HG03575 (cell line): ENCODE data around the gene TDP2.
"Not testable (repeated sequence)": the region's sequence is repeated elsewhere in the genome, so short reads cannot be mapped to it uniquely, and the experiment has no call there.

Experiments used
- ATAC-seq: cut with Tn5 transposase; IDR thresholded peaks from one replicate; pipeline ENCODE4 v1.9.1; 2021; ENCODE audit not compliant: unreplicated experiment, insufficient number of reproducible peaks, low FRiP score; ENCODE audit errors: extremely low read depth

Gene TDP2

DNA sequence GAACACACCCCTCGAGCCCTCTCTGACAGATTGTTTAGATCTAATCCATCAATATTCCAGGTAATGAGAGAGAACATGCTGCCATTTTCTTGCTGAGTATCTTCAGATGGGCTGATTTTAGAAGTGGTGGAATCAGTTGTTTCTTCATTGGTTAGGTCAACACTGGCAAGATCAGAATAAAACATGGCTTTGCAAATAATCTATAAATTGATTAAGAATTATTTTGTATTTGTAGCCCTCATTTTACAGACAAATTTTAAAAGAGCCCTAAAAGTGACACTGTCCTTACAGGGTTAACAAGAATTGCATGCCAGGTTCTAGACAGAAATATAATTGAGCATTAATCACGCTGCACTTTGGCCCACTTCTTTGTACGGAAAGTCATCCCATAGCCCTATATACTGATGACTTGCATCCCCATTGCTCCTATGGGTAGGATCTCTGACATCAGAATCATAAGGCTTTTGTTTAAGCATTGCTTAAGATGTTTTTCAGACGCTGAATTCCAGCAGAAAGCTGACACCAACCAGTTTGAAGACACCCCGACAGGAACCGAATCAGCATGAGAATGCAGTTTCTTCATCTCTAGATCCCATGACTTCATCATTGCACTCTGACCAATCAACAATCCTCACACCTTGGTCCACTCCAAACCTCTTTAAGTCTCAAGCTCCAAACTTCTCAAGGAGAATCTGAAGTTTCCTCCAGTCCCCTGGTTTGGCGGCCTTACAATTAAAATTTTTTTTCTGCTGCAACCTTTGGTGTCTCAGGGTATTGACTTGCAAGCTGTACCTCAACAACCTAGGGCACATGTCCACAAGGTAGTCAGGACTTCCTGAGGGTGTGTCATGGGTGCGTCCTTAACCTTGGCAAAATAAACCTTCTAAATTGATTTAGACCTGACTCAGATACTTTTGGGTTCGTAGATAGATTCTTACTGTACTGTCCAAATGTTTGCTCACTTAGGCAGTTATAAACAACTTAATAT, 7.8 kb downstream of the TDP2 start:
- ATAC-seq = no peak

DNA sequence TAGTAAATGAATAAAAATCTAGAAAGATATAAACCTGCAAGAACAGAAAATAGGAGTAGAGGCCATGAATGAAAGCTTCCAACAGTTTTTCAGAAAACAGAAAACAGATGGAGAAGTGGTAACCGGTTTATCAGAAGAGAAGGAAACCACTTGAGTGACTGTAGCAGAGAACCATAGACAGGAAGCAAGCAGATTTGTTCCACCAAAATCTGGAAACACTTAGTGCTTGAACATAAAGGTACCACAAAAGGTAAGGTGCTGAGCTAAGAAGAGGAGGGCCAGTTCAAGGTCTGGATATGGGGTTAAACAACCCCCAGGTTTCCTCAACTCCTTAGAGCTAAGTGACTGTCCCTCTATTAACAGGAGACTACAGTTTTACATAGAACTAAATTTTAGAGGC, 11.5 kb downstream of the TDP2 start:
- ATAC-seq = no peak

DNA sequence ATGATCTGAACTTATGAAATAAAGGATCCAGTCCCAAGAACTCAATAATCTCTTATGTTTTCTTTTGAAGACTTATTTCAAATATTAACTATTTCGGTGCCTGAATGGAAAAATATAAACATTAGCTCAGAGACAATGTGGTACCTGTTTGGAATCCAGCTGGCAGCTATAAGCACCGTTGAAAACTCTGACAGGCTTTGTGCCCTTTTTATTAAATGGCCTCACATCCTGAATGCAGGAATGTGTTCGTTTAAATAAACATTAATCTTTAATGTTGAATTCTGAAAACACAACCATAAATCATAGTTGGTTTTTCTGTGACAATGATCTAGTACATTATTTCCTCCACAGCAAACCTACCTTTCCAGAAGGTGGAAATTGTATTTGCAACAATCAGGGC, 16.3 kb downstream of the TDP2 start:
- no peak for ATAC-seq

DNA sequence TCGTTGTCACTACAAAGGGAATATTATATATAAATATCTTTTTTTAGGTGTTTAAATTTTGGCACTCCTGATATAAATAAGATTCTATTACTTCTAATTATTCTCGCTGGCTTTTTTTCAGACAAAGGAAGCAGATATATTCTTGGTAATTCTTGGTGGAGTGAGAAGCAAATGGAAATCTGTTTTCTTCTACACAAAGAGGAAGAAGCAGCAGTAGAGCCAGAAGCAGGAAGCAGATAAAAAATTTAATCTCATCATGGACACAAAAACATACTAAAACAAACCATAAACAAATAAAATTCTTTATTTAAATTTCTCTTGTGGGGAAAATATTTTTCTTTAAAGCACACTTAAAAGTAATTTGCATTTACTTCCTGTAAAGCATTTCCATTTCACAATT, 17.0 kb downstream of the TDP2 start:
- ATAC-seq = no peak

DNA sequence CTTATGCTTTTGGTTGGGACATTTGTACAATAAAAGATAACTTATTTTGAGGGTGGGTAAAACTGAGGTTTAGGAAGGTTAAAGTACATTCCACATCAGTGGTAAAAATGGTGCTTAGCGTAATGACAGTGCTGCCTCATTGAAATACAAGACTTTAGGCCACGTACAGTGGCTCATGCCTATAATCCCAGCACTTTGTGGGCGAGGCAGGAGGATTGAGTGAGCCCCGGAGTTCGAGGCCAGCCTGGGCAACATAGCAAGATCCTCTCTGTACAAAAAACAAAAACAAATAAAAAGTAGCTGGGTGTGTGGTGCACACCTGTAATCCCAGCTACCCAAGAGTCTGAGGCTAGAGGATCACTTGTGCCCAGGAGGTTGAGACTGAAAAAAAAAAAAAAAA, 18.4 kb downstream of the TDP2 start:
- no peak for ATAC-seq

DNA sequence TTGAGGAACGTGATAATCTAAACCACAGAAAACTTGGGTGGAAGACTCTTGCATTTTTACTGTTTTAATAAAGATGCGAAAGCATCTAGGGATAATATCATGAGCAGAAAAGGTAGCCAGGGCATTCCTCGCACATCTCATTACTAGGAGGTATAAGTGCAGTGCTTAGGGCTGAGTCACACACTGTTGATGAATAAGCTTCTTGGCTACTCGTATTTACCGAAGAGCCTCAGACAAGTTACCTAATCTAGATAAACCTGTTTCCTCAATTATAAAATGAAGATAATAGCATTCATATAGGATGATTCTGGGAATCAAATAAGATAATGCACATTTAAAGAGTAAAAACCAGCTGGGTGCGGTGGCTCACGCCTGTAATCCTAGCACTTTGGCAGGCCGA, 19.9 kb downstream of the TDP2 start:
- ATAC-seq = no peak

DNA sequence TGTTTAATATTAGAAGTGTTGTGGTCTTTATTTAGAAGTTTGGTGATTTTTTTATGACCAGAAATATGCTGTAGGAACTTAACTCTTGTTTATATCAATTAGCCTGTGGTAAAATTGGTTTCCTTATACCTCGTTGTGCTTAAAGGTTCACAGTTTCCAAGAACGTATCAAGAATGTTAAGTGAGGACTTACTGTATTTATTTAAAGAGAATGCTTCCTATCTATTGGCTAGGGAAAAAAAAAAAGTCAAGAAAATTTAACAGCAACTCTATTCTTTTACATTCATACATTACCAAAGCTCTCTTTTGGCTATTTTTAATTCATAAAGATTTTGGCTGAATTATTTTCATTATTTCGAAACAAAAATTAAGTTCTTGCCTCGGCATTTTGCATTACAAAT, 22.3 kb downstream of the TDP2 start:
- no peak for ATAC-seq

DNA sequence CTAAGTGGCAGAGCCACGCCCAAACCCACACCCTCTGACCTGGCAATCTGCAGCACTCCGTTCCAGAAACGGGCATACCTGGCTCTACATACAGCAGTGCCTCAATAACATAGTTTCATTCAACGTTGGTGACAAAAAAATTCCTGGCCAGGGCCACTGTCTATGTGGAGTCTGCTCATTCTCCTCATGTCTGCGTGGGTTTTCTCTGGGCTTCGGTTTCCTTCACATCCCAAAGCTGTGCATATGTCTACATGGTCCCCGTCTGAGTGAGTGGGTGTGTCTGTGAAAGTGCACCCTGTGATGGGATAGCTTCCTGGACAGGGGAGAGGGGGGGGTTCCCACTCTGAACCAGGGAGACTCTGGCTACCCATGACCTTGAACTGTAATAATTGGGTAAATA, 22.8 kb downstream of the TDP2 start:
- ATAC-seq = no peak

DNA sequence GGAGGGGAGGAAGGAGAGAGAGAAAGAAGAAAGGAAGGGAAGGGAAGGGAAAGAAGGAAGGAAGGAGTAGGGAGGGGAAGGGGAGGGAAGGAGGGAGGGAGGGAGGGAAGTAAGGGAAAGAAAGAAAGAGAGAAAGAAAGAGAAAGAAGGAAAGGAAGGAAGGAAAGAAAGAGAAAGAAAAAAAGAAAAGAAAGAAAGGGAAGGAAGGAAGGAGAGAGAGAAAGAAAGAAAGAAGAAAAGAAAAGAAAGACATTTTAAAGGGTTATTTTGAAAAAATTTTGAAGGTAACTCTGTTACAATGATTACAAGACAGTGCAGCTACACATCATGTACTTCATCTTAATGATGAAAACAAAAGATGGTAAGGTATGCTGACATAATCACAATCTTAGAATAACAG, 24.6 kb downstream of the TDP2 start:
- no peak for ATAC-seq

DNA sequence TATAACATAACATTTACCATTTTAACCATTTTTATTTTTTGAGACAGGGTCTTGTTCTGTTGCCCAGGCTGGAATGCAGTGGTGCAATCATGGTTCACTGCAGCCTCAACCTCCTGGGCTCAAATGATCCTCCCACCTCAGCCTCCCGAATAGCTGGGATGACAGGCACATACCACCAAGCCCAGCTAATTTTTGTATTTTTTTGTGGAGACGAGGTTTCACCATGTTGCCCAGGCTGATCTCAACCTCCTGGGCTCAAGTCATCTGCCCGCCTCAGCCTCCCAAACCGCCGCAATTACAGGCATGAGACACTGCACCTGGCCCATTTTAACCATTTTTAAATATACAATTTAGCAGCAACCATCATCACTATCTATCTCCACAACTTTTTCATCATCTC, 26.1 kb downstream of the TDP2 start:
- not testable (repeated sequence) for ATAC-seq

DNA sequence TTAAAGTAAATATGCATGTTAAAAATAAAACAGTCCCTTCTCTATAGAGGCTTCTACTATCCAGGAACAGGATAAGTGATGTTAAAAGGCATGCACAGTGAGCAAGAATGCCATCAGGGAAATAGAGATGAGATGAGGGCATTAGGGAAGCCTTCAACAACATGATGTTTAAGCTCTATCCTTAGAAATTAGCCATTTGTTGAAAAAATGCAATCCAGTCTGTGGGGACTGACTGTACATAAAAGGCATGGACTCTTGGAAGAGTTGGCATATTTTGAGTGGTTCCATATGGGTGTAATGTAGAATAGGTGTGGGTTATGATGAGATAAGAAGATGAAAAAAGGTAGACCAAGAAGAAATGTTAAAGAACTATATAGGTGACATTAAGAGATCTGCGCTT, 26.5 kb downstream of the TDP2 start:
- ATAC-seq = no peak

DNA sequence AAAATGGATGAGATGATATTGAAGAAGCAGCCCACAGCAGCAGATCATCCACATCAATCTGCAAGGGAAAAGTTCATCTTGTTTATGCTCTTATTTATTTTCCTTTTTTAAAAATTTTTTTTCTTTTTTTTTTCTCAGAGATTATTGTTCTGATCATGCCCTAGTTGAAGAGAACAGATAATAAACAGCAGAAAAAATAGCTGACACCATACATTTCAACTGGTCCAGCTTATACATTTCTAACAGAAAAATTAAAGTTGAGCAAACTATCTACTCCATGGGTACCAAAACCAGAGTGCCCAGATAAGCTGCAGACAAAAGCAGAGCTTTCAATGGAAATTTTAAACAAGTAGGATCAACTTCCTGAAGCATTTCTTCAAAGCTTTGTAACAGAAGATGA, 30.0 kb downstream of the TDP2 start:
- no peak for ATAC-seq

DNA sequence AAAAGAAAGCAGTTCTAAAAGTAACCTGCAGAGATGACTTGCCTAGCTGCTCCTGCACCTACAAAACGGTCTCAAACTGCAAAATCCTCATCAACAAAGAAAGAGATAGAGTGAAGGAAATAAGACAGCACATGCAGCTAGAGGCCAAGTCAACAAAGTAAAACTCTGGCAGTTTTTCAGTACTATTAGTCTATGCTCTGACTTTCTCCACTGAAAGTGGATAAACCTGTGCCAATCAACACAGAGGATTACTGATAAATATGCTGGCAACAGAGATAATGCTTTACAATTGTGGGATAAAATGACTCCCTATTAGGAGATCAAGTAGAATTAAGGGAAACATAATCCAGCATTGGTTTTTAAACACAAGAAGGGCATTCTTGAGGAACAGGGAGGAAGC, 34.1 kb downstream of the TDP2 start:
- ATAC-seq = no peak

DNA sequence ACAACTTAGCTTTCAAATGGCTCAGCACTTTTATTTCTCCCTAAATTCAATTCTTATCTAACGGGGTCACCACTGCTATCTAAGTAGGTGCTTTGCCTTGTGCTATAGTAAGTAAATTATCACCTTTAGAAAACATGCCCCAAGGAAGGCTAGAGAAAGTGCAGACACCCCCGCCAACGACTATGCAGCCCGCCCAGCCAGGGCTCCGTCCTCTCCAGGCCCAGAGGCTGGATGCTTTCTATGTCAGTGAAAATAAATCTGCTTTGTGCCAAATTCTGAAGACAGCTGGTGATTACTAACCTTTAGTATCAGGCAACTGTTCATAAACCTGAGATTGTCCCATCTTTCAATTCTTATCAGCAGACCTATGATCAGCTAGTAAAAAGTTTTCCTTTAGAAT, 35.0 kb downstream of the TDP2 start:
- no peak for ATAC-seq

DNA sequence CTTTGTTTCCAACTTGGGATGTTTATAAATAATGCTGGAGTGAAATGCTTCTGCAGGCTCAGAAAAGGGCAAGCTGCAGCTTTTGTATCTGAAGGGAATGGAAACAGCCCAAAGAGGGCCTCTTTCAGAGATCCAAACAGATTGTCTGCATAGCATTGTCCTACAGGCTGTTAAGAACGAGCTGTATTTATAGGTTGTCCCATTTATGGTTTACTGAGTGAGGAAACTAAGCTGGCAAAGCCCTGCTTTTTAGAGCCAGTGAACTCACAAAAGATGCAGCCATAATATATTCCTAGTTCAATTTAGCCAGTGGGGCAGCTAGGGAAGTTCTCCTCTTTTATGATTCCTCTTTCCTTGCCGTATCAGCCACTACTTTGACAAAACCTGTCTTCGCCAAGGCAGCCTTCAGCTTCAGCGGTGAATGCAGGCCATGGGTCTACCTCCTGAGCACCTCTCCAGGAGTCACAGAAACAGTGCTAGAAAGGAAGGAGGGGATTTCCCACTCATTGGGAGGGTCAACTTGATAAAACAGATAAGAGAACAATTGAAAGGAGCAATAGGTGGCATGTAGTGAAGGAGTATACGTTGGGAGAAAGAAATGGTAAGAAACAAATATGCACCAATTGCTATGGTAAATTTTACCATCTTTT, 35.7 kb downstream of the TDP2 start:
- no peak for ATAC-seq

DNA sequence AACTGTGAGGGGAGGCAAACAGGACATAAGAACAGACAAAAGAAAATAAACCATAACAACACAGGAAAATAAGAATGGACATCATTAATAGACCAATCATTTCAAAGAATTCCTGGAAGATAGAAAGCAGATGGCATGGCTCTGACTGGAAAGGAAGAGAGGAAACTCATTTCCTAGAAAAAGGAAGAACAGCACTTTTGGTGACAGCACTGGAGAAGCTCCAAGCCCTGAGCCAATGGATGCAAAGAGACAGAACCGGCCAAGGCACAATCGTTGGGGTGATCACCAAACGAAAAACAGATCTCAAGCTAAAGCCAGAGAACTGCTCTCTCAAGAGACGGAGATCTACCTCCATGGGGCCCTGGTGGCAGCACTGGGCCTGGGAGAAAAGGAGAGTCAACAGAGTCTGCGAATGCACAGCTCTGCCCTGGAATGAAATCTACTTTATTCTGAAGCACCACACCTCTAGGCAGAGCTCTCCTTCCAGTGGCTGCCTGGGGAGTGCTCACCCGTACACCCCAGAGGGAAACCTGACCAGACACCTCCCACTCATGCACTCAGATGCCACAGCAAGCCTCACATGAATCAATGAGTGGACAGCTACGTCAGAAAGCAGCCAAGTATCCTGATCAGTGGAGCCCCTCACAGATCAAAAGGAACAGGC, 44.9 kb downstream of the TDP2 start:
- no peak for ATAC-seq

DNA sequence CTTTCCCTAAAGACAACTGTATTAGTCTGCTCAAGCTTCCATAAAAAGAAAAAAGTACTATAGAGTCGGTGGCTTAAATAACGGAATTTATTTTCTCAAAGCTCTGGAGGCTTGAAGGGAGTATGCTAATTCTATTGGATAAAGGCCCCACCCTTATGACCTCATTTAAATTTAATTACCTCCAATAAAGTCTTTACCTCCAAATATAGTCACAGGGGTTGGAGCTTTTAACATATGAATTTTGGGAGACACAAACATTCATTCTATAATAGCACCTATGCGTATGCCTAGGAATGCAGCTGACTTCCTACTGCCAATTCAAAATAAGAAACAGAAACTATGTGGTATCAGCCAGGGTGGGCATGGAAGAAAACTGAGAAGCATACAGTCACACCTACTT, 46.1 kb downstream of the TDP2 start:
- ATAC-seq = no peak

DNA sequence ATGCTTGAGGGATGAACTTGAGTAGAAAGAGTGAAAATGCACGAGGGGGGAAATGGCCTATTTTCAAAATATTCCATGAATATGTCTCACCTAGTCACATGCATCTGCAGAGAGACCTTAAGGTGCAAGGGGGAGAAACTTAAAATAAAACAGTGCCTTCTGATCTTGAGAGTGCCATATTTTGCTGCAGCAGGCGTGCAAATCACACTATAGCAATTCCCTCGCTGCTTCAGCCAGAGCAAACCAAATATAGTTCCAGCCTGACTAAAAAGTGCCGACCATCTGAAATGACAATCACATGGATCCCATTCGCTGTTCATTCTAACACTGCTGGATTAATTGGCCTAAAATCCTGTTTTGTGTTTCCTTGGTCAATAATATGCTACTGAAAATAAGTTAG, 47.0 kb downstream of the TDP2 start:
- ATAC-seq = no peak

DNA sequence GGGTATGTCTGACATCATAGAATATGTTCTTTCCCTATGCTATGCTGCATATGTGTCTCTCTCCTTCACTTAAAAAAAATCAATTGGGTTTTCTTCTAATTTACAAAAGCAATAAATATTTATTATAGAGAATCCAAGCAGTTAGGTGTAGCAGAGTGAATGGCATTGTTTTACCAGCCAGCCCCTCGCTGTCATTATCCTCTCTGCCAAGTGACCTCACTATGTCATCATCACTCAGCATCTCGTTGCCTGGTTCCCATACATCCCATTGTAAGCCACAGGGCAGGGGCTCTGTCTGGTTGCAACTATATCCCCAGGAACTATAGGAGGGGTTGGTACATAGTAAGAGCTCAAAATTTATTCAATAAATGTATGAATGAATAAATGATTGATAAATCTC, 52.1 kb downstream of the TDP2 start:
- ATAC-seq = no peak

DNA sequence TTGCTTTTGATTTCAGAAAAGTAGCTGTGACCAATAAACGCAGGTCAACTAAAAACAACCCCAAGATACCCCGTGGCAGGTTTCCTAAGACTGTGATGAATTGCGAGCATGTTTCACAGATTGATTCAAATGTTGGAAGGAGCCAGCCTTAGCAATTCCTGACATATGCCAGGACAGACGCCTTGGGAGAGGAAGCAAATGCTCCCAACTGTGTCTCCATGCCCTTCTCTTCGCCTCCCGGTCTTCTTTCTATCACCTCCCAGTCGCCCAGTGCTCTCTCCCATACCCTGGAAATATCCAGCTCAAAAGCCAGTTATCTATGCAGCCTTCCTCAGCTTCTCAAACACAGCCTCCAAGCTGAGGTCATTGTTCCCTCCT, 52.7 kb downstream of the TDP2 start:
- ATAC-seq = no peak
